Measurements from ENCODE around the gene TUT4. TPM values are rescaled to one million over a fixed set of nuclear protein-coding genes. Genes with fewer than 3 reads are reported as not detected.

The TUT4 gene
- total RNA-seq, 1 donor from 2014 or later, result 32.1 TPM

GRCh38 chr1:52531249-52531872, 21.5 kb downstream of the TUT4 start:
- Histone ChIP-seq H3K4me3 (ENCODE audit: low read depth, low read length) (no peak overlapping the region), H3K36me3 (ENCODE audit: control insufficient read depth, insufficient read depth, low read length) (no peaks in the 10 kb centered on the region), H3K27me3 (ENCODE audit: control insufficient read depth, insufficient read depth, low read length) (no peaks in the 10 kb centered on the region)
- DNase-seq (ENCODE audit: low read depth), result no peak
- TF ChIP-seq, protein P1, sequence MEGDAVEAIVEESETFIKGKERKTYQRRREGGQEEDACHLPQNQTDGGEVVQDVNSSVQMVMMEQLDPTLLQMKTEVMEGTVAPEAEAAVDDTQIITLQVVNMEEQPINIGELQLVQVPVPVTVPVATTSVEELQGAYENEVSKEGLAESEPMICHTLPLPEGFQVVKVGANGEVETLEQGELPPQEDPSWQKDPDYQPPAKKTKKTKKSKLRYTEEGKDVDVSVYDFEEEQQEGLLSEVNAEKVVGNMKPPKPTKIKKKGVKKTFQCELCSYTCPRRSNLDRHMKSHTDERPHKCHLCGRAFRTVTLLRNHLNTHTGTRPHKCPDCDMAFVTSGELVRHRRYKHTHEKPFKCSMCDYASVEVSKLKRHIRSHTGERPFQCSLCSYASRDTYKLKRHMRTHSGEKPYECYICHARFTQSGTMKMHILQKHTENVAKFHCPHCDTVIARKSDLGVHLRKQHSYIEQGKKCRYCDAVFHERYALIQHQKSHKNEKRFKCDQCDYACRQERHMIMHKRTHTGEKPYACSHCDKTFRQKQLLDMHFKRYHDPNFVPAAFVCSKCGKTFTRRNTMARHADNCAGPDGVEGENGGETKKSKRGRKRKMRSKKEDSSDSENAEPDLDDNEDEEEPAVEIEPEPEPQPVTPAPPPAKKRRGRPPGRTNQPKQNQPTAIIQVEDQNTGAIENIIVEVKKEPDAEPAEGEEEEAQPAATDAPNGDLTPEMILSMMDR (IDR thresholded peaks at IDR 0.05; ENCODE audit: insufficient read depth, low read length, poor library complexity, severe bottlenecking), result no peak

DNA sequence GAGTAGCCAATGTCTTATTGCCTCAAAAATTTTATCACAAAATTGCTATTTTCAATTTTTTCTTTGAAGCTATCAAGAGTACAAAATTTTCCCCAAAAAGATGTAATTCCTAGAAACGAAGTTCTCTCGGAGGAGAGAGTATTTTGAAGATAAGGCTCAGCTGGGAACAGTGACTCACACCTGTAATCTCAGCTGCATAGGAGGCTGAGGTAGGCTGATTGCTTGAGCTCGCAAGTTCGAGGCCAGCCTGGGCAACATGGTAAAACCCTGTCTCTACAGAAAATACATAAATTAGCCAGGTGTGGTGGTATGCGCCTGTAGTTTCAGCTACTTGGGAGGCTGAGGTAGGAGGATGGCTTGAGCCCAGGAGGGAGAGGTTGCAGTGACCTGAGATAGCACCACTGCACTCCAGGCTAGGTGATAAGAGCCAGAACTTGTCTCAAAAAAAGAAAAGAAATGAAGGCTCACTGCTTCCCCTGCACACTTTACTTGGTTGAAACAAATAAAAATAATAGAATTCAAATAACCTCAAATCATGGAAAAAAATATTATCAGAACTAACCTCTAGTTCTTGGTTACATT, 22.2 kb downstream of the TUT4 start:
- DNase-seq (ENCODE audit: low read depth), result no peak
- Histone ChIP-seq H3K36me3 (ENCODE audit: control insufficient read depth, insufficient read depth, low read length) (no peaks in the 10 kb centered on the region), H3K4me3 (ENCODE audit: low read depth, low read length) (no peak overlapping the region), H3K27me3 (ENCODE audit: control insufficient read depth, insufficient read depth, low read length) (no peaks in the 10 kb centered on the region)
- TF ChIP-seq, protein P1 (IDR thresholded peaks at IDR 0.05; ENCODE audit: insufficient read depth, low read length, poor library complexity, severe bottlenecking), result no peak

DNA sequence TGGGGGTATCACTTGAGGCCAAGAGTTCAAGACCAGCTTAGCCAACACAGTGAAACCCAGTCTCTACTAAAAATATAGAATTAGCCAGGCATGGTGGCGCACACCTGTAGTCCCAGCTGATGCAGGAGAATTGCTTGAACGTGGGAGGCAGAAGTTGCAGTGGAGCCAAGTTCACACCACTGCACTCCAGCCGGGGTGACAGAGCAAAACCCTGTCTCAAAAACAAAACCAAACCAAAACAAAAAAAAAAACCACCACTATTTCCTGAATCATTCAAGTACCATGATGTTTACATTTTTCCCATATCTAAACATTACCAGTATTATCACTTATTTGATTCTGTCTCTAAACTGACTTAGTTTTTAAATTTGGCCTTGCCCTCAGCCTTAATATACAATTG, 29.5 kb downstream of the TUT4 start:
- H3K27me3 ChIP-seq (ENCODE audit: control insufficient read depth, insufficient read depth, low read length), result no peaks in the 10 kb centered on the region
- H3K4me3 ChIP-seq (ENCODE audit: low read depth, low read length), result no peak overlapping the region
- H3K36me3 ChIP-seq (ENCODE audit: control insufficient read depth, insufficient read depth, low read length), result no peaks in the 10 kb centered on the region
- no peak for DNase-seq (ENCODE audit: low read depth)
- TF ChIP-seq, protein P1 (IDR thresholded peaks at IDR 0.05; ENCODE audit: insufficient read depth, low read length, poor library complexity, severe bottlenecking), result no peak

GRCh38 chr1:52520148-52520547, 32.7 kb downstream of the TUT4 start:
- no peak overlapping the region for H3K4me3 ChIP-seq (ENCODE audit: low read depth, low read length)
- H3K27me3 ChIP-seq (ENCODE audit: control insufficient read depth, insufficient read depth, low read length), result no peaks in the 10 kb centered on the region
- H3K36me3 ChIP-seq (ENCODE audit: control insufficient read depth, insufficient read depth, low read length), result no peaks in the 10 kb centered on the region
- TF ChIP-seq, protein P1 (IDR thresholded peaks at IDR 0.05; ENCODE audit: insufficient read depth, low read length, poor library complexity, severe bottlenecking), result no peak
- DNase-seq (ENCODE audit: low read depth), result peak; percentile 12

DNA sequence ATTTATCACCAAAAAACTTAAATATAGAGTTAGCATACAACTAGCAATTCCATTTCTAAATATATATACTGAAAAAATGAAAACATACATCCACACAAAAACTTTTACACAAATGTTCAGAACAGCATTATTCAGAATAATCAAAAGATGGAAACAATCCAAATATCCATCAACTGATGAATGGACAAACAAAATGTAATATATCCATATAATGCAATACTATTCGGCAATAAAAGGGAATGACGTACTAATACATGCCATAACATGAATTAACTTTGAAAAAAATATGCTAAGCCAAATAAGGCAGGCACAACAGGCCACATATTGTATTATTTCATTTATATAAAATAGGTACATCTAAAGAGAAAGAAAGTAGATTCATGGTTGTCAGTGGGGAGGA, 33.9 kb downstream of the TUT4 start:
- TF ChIP-seq, protein P1 (IDR thresholded peaks at IDR 0.05; ENCODE audit: insufficient read depth, low read length, poor library complexity, severe bottlenecking), result no peak
- H3K27me3 ChIP-seq (ENCODE audit: control insufficient read depth, insufficient read depth, low read length), result no peaks in the 10 kb centered on the region
- H3K4me3 ChIP-seq (ENCODE audit: low read depth, low read length), result no peak overlapping the region
- no peak for DNase-seq (ENCODE audit: low read depth)
- H3K36me3 ChIP-seq (ENCODE audit: control insufficient read depth, insufficient read depth, low read length), result no peaks in the 10 kb centered on the region

Measured in kidney epithelial cell (primary cell).